CD4-positive, alpha-beta T cell treated with Interleukin-21 for 1 hour (primary cell): ENCODE data around the gene F12.
"Not testable (repeated sequence)": the region's sequence is repeated elsewhere in the genome, so short reads cannot be mapped to it uniquely, and the experiment has no call there.

Experiments used
- DNase-seq: peaks from one replicate; pipeline ENCODE4 v3.0.0-alpha.2; 2020

Gene F12

DNA sequence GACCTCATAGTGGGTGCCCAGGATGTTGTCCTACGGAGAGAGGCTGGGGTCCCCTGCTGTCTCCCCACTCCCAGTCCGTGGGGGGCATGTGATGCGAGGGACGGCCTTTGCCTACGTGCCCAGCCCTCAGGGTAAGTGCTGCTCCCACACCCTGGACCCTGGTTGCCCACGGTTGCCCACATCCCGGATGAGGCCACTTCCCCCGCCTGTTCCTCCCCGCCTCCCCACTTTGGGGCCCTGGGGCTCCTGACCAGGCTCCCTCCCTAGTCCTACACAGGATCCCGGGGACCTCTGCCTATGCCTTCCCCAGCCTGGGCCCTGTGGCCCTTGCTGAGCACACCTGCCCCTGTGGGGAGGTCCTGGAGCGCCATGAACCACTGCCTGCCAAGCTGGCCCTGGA is 23.6 kb downstream of the F12 start:
- DNase-seq = no peak

DNA sequence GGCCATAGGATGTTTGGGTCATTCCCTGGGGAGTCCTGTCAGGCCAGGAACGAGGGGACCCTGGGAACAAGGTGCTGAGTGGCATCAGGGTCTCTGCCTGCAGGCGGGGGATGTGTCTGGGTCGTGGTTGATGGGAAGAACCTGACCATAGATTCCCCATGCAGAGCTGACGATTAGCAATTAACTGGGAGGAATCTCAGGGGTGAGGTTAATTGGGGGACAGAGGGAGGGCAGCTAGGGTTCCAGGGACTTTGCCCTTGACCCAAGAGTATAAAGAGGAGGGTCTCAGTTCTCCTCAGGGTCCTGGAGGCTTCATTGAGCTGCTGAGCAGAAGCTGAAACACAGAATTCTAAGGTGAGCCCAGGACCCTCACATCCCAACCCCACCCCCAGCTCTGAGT is 25.2 kb downstream of the F12 start, which contains the start of gene SLC34A1:
SLC34A1 (plus strand) TSS at position 301 of the 400 bp plus-strand sequence. CDS start 1,308 bp downstream, outside the sequence.
- DNase-seq = no peak

DNA sequence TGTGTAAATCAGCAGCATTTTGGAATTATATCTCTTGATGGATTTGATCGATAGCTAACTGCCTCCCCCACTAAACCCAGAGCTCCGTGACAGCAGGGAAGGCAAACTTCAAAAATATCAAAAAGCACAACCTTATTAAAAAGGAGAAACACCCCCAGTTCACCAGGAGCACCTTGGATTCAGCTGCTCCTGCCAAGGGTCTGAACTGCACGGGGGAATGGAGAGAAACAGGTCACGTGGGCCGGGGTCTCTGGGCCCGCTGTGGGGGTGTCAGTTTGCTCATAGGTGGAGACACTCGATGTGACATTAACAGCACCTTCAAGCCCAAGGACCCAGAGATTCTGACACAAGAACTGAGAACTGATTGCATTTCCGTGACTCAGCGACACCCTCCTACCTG is 26.2 kb downstream of the F12 start:
- DNase-seq = no peak

DNA sequence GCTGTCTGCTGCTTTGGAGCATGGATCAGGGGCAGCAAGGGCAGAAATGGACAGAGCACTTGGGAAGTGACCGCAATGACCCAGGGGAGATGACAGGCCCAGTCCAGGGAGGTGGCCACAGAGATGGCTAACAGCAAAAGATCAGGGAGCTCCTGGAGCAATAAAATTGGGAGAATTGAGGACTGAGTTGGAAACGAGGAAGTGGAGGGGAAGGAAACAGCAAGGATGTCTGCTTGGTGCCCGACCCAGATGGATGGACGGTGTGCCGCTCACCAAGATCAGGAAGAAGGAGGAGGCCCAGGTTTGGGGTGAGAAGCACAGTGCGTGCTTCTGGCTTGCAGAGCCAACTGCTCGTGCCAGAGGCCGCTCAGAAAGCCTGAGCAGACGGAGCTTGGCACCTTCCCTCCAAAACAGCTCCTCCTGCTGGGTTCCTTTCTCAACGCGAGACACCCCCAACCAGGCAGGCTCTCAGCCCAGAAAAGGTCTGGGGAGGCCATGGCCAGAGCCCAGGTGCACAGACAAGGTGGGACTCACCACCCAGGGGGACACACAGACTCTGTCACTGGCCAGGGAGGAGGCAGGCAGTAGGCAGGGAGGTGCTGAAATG is 26.8 kb downstream of the F12 start:
- no peak for DNase-seq

DNA sequence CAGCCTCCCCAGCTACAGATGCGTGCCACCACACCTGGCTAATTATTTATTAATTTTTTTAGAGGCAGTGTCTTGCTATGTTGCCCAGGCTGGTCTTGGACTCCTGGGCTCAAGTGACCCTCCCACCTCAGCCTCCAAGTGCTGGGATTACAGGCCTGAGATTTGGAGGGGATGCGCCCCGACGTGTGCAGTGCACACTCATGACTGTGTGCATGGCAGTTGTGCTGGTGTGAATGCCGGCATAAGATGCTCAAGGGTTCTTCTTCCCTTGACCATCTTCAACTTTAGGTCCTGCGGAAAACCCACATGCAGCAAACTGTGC is 28.6 kb downstream of the F12 start:
- DNase-seq = no peak

- DNase-seq = no peak
These were observed 30.2 kb downstream of the F12 start for GRCh38 chr5:177378884-177379883.

DNA sequence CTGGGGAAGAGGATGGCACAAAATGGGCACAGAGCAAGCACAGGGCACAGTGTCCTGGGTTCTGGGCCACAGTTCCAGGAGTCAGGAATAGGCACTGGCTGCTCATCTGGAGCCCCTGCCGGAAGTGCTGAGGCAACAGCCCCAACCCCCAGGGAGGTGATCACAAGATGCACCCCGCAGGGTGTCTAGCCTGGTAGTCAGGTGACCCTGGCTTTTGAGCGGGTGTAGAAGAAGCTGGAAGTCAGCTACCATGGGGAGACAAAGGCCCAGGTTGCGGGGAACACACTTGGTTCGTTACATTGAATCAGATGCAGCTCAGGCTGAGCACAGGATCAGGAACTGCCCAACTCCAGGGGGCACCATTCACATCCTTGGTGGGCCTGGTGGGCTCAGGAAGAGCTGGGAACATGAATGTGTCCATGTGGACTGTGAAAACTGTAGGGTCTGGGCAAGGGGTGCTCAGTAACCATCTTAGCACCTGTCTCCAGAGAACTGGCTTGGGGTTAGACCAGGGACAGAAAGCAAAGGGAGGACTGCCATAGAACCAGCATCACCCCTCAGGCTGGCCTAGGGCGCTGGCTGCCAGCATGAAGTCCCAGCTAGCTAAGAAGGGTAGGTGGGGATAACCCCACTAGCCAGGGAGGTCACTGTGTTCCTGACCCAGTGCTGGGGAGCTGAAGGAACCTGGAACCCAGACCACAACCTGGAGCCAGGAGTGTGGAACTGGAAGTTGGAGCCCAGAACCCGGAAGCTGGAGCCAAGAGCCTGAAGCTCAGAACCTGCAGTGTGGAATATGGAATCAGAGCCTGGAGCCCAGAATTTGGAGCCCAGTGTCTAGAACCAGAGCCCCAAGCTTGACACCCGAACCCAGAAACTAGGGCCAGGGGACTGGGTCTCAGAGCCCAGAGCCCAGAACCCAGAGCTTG is 31.2 kb downstream of the F12 start:
- no peak for DNase-seq

- no peak for DNase-seq
These were observed 33.3 kb downstream of the F12 start for GRCh38 chr5:177376107-177376506.

DNA sequence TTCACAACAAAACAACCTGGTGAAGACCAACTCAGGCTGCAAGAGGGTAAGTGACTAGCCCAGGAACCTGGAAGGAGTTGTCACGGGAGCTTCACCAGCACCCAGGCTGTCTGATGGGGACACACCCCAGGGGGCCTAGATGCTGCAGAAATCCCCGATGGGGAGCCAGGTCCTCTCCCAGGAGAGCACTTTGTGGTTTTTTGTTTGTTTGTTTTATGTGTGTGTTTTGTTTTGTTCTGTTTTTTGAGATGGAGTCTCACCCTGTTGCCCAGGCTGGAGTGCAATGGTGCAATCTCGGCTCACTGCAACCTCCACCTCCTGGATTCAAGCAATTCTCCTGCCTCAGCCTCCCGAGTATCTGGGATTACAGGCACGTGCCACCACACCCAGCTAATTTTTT is 33.8 kb downstream of the F12 start:
- DNase-seq = not testable (repeated sequence)

DNA sequence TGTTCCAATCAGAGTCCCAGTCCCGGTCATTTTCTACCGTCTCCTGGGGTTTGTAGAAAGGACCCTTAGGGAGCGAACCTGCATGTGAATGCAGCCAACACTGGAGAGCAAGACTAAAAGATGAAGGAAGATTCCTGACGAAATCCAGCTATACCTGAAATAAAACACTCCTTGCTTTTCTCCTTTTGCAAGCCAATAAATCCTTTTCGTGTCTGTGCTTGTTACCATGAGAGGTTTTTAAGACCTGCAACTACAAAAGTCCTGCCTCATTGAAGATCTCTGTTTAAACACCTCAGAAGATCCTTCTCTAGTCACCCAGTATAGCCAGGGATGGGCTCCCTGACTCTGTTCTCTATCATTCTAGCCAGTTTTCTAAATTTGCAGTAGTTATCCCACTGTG is 35.2 kb downstream of the F12 start:
- DNase-seq = no peak

DNA sequence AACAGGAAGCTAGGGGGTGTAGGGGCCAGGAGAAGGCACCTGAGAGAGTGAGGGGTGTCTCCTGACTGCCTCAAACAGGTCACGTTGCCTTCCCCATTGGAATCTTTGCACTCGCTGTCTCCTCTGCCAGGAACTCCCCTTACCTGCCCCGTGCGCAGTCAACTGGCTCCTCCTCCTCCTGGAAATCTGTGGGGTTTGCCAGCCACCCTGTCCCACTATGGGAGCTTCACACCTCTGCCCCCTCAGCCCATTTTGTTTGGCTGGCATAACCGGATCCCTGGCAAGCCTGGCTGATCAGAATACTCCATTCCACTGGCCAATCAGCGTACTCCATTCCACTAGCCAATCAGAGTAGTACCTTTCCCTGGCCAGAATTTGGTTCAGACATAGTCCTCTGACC is 35.6 kb downstream of the F12 start:
- no peak for DNase-seq

- DNase-seq = peak; percentile 30
These were observed 36.5 kb downstream of the F12 start for GRCh38 chr5:177372910-177373309.

- DNase-seq = peak; percentile 40
These were observed 37.1 kb downstream of the F12 start for GRCh38 chr5:177372034-177372896.

GRCh38 chr5:177371120-177372033 is 38.0 kb downstream of the F12 start:
- no peak for DNase-seq

DNA sequence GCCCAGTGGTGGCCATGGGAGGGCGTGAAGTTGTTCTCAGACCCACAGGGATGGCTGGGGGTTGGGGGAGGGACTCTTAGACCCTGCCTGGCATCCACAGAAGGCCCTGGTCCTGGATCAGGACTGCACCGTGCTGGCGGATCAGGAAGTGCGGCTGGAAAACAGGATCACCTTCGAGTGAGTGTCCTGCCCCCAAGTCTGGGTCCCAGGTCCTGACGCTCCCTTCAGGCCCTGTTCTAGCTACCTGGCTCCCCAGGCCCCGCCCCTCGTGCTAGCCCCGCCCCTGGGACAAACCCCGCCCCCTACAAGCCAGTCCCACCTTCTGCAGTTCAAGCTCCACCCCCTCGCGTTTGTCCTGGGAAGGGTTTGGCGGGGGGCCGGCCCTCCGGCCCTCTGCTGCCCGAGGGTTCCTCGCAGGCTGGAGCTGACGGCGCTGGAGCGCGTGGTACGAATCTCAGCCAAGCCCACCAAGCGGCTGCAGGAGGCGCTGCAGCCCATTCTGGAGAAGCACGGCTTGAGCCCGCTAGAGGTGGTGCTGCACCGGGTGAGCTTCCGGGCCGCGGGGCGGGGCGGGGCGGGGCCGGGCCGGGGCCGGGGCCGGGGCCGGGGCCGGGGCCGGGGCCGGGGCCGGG is 38.8 kb downstream of the F12 start:
- DNase-seq = peak; percentile 80

- DNase-seq = no peak
These were observed 39.5 kb downstream of the F12 start for GRCh38 chr5:177369645-177370440.

- DNase-seq = peak; percentile 37
These were observed 40.3 kb downstream of the F12 start for GRCh38 chr5:177368869-177369644.

DNA sequence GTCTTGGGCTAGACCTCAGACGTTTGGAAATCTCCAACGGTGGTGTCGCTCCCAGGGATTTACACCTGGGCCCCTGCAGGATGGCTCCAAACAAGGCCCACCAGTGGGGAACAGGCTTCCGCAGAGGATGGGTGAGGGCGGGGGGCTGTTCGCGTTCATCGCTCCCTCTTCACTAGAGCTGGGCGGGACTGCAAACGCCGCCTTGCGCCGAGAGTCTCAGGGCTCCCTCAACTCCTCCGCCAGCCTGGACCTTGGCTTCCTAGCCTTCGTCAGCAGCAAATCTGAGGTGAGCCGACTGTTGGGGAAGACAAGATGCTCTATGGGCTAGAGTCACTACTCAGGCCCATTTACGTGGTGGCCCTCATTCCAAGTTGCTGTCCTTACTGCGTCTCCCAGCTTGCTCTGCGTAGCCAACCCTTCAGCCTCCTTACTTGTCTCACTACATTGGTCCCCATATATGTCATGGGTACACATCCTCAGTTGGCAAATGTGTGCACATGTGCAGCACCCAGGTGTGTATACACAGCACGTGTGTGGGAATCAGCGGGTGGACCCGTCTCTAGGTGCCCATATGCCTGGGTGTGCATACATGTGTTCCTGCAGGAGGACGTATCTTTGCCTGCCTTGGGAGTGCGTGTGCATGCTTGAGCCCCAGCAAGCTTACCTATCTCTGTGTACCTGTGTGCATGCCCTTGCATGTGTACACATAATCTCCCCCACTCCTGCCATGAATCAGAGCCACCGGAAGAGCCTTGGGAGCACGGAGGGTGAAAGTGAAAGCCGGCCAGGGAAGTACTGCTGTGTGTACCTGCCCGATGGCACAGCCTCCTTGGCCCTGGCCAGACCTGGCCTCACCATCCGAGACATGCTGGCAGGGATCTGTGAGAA is 41.1 kb downstream of the F12 start:
- DNase-seq = no peak
